HEK293T (cell line): ENCODE measurements around the gene PROCA1.
"Not testable (repeated sequence)": the region's sequence is repeated elsewhere in the genome, so short reads cannot be mapped to it uniquely, and the experiment has no call there.

Source experiments
- CTCF ChIA-PET: fragments of 350-600 bp; formaldehyde crosslinking; extraction: SDS; loops from one replicate; lab custom pipeline; 2021; ENCODE audit warnings: antibody characterized with exemption, inconsistent platforms; lab: Yijun Ruan, JAX
- POLR2A ChIA-PET: fragments of 350-600 bp; formaldehyde crosslinking; extraction: SDS; loops from one replicate; lab custom pipeline; 2020; ENCODE audit warnings: antibody characterized with exemption, inconsistent platforms; lab: Yijun Ruan, JAX
- DNase-seq: peaks from one replicate; pipeline ENCODE4 v3.0.0; 2012; ENCODE audit warnings: mixed read lengths; ENCODE audit errors: extremely low spot score
- ARNT ChIP-seq: fragments of 450-650 bp; IDR thresholded peaks from 2 replicates; pipeline ENCODE4 v1.6.1; 2017; ENCODE audit warnings: mild to moderate bottlenecking
- BHLHE40 ChIP-seq: fragments of 450-650 bp; IDR thresholded peaks from 2 replicates; pipeline ENCODE4 v1.6.1; 2016; ENCODE audit warnings: mild to moderate bottlenecking, moderate library complexity, borderline replicate concordance
- CTBP1 ChIP-seq: fragments of 450-650 bp; IDR thresholded peaks from 2 replicates; pipeline ENCODE4 v1.6.1; 2016; ENCODE audit warnings: borderline replicate concordance
- ELF4 ChIP-seq: fragments of 450-650 bp; IDR thresholded peaks from 2 replicates; pipeline ENCODE4 v1.6.1; 2017; ENCODE audit warnings: antibody characterized with exemption
- FOXA1 ChIP-seq: fragments of 450-650 bp; IDR thresholded peaks from 2 replicates; pipeline ENCODE4 v1.6.1; 2016; ENCODE audit warnings: mild to moderate bottlenecking
- FOXK2 ChIP-seq: fragments of 450-650 bp; IDR thresholded peaks from 2 replicates; pipeline ENCODE4 v1.6.1; 2016; ENCODE audit warnings: mild to moderate bottlenecking
- FOXM1 ChIP-seq: fragments of 450-650 bp; IDR thresholded peaks from 2 replicates; pipeline ENCODE4 v1.6.1; 2017; ENCODE audit warnings: mild to moderate bottlenecking, borderline replicate concordance
- HDGF ChIP-seq: fragments of 450-650 bp; IDR thresholded peaks from 2 replicates; pipeline ENCODE4 v1.6.1; 2017; ENCODE audit warnings: antibody characterized with exemption, borderline replicate concordance
- L3MBTL2 ChIP-seq: fragments of 450-650 bp; conservative IDR thresholded peaks from 2 replicates; pipeline ENCODE4 v1.6.1; 2016; ENCODE audit warnings: mild to moderate bottlenecking
- LEF1 ChIP-seq: fragments of 450-650 bp; IDR thresholded peaks from 2 replicates; pipeline ENCODE4 v1.6.1; 2017; ENCODE audit warnings: mild to moderate bottlenecking, borderline replicate concordance
- NFRKB ChIP-seq: fragments of 450-650 bp; IDR thresholded peaks from 2 replicates; pipeline ENCODE4 v1.6.1; 2016; ENCODE audit warnings: mild to moderate bottlenecking, moderate library complexity
- SP1 ChIP-seq: fragments of 450-650 bp; IDR thresholded peaks from 2 replicates; pipeline ENCODE4 v1.6.1; 2017
- SUZ12 ChIP-seq: fragments of 450-650 bp; IDR thresholded peaks from 2 replicates; pipeline ENCODE4 v1.6.1; 2016; ENCODE audit warnings: mild to moderate bottlenecking
- TARDBP ChIP-seq: fragments of 450-650 bp; IDR thresholded peaks from 2 replicates; pipeline ENCODE4 v1.6.1; 2016
- ZNF384 ChIP-seq: fragments of 450-650 bp; IDR thresholded peaks from 2 replicates; pipeline ENCODE4 v1.6.1; 2016
- TF ChIP-seq, protein P1 (sequence below): fragments of 450-650 bp; IDR thresholded peaks from 2 replicates; pipeline ENCODE4 v1.6.1; 2016

PROCA1 gene

DNA sequence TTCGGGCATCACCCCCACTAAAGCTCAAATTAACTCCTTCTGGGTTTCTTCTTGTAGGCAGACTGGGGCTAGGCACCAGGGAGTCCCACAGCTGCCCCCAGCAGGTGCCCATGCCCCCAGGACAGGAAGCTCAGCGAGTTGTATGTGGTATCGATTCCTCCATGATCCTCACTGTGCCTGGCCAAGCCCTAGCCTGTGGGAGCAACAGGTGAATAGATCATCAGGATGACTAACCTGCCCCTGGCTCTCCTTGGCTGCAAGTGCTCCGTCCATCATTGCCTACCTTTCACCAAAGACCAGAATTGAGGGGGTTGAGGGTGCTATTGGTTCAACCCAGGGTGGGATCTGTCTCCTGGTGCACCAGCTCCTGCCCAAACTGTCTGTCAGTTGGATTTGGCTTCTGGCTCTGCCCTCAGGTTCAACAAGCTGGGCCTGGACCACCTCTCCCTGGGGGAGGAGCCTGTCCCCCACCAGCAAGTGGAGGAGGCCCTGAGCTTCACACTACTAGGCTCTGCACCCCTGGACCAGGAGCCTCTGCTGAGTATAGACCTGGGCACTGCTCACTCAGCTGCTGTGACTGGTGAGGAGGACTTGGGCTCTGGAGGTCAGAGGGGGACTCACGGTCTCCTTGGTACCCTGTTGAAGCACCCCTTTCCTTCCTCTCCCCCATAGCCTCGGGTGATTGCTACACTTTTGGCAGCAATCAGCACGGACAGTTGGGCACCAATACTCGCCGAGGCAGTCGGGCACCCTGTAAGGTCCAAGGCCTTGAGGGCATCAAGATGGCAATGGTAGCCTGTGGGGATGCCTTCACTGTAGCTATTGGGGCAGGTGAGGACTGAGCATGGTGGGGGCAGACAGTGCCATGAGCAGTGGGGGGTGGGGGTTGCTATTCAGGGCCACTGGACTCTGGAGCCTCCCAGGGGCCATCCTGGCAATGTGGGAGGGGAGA, 29.0 kb upstream of the PROCA1 start:
- ChIA-PET POLR2A (interaction anchor here (1.0 to 17.2 kb wide), 3 partner anchors 9 to 21 kb away, joined by 4 to 409 read pairs (median 5); partner anchors contain the start of genes NEK8, RPL23A and TLCD1), CTCF (interaction anchor here (0.6 to 2.2 kb wide), 2 partner anchors 13 to 186 kb away, joined by 3 to 12 read pairs; no protein-coding TSS in a partner anchor)
- no peak for DNase-seq
- TF ChIP-seq ELF4 (no peak), SUZ12 (no peak), BHLHE40 (no peak), L3MBTL2 (no peak), TARDBP (no peak), FOXK2 (no peak), CTBP1 (no peak), HDGF (no peak), FOXM1 (no peak), SP1 (no peak), ZNF384 (no peak), NFRKB (no peak), FOXA1 (no peak), LEF1 (no peak), ARNT (no peak)

DNA sequence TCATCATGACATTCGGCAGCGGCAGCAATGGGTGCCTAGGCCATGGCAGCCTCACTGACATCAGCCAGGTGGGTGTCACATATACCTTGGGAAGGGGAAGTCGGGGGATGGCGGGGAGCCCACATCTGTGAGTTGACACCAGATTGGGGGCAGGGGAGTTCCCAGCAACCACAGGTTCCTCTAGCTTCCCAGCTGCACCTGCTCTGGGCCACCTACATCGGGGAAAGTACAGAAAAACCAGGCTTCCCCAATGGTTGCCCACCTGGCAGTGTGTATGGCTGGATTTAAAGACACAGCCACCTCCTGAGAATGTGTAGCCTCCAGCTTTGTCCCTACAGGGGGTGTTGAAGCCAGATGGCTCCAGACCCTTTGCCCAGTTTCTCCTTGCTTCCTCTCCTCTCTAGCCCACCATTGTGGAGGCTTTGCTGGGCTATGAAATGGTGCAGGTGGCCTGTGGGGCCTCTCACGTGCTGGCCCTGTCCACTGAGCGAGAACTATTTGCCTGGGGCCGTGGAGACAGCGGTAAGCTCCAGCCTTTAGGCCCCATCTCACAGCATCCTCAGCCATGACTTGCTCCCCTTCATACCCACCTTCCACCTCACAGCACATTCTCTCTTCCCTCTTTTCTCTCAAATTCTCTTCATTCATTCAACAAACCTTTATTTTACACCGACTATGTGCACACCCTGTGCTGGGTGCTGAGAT, 27.1 kb upstream of the PROCA1 start:
- CTCF ChIA-PET, result no interaction called here
- TF ChIP-seq BHLHE40 (no peak), SP1 (no peak), CTBP1 (no peak), ELF4 (no peak), FOXK2 (no peak), HDGF (no peak), SUZ12 (no peak), FOXA1 (no peak), FOXM1 (no peak), ARNT (no peak), ZNF384 (no peak), TARDBP (no peak), NFRKB (no peak), L3MBTL2 (no peak), LEF1 (no peak)
- TF ChIP-seq, protein P1, sequence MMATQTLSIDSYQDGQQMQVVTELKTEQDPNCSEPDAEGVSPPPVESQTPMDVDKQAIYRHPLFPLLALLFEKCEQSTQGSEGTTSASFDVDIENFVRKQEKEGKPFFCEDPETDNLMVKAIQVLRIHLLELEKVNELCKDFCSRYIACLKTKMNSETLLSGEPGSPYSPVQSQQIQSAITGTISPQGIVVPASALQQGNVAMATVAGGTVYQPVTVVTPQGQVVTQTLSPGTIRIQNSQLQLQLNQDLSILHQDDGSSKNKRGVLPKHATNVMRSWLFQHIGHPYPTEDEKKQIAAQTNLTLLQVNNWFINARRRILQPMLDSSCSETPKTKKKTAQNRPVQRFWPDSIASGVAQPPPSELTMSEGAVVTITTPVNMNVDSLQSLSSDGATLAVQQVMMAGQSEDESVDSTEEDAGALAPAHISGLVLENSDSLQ, result no peak
- POLR2A ChIA-PET, result interaction anchor here (1.2 kb wide), 1 partner anchor 11 kb away, joined by 4 read pairs; no protein-coding TSS in a partner anchor
- no peak for DNase-seq

DNA sequence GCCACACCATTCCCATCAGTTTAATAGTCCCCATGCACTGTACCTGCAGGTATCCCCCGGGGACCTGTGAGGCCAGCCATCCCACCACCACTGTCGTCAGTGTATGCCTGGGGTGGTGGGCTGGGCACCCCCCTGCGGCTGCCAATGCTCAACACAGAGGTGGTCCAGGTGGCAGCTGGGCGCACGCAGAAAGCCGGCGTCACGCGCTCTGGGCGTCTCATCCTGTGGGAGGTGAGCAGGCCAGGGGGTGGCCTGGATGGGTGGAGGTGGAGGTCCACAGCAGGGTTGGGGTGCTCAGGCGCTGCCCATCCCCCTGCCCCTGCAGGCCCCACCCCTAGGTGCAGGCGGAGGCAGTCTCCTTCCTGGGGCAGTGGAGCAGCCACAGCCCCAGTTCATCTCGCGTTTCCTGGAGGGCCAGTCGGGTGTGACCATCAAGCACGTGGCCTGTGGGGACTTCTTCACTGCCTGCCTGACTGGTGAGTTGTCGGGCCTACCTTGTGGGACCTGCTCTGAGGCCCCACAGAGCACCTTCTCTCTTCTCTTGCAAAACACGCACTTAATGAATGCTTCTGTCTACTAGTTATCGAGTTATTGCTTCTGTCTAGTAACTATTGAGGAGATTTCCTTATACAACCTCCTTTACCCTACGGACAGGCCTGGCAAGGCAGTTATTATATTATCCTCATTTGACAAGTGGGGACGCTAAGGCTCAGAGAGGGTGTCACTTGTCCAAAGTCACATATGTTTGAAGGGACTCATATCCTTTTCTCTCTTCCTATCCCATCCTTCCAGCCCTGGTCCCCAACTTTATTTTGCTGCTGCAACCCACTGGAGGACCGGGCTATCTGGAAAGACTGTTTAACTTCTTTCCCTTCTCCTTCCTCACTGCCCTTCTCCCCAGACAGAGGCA, 26.3 kb upstream of the PROCA1 start:
- TF ChIP-seq FOXM1, result no peak
- no peak for TF ChIP-seq ARNT
- TF ChIP-seq, protein P1, result no peak
- TF ChIP-seq ZNF384, result no peak
- no peak for TF ChIP-seq LEF1
- POLR2A ChIA-PET, result interaction anchor here (1.2 kb wide), 1 partner anchor 10 kb away, joined by 4 read pairs; no protein-coding TSS in a partner anchor
- CTCF ChIA-PET, result no interaction called here
- DNase-seq, result no peak

DNA sequence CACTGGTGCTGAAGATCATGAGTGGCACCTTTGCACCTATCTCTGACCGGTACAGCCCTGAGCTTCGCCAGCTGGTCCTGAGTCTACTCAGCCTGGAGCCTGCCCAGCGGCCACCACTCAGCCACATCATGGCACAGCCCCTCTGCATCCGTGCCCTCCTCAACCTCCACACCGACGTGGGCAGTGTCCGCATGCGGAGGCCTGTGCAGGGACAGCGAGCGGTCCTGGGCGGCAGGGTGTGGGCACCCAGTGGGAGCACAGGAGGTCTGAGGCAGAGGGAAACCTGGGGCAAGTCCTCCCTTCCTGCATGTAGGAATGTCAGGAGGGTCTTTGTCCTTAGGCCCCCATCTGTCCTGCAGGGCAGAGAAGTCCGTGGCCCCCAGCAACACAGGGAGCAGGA, 25.6 kb upstream of the PROCA1 start:
- no peak for DNase-seq
- ChIA-PET CTCF (no interaction called here), POLR2A (no interaction called here)
- TF ChIP-seq ELF4 (no peak), ARNT (no peak), TARDBP (no peak), SP1 (no peak)

DNA sequence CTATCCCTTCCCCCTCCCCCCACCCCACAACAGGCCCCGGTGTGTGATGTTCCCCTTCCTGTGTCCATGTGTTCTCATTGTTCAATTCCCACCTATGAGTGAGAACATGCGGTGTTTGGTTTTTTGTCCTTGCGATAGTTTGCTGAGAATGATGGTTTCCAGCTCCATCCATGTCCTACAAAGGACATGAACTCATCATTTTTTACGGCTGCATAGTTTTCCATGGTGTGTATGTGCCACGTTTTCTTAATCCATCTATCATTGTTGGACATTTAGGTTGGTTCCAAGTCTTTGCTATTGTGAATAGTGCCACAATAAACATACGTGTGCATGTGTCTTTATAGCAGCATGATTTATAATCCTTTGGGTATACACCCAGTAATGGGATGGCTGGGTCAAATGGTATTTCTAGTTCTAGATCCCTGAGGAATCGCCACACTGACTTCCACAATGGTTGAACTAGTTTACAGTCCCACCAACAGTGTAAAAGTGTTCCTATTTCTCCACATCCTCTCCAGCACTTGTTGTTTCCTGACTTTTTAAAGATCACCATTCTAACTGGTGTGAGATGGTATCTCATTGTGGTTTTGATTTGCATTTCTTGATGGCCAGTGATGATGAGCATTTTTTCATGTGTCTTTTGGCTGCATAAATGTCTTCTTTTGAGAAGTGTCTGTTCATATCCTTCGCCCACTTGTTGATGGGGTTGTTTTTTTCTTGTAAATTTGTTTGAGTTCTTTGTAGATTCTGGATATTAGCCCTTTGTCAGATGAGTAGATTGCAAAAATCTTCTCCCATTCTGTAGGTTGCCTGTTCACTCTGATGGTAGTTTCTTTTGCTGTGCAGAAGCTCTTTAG, 24.5 kb upstream of the PROCA1 start:
- ChIA-PET CTCF (interaction anchor here (1.3 kb wide), 1 partner anchor 9 kb away, joined by 8 read pairs; the partner anchor contains the start of gene TLCD1), POLR2A (interaction anchor here (1.2 to 2.2 kb wide), 4 partner anchors 7 to 16 kb away, joined by 3 to 11 read pairs (median 4); partner anchors contain the start of genes RPL23A, TLCD1 and TRAF4)
- not testable (repeated sequence) for DNase-seq
